Liver (tissue), 9 donors: ENCODE measurements around the gene CDT1. TPM values are rescaled to one million over a fixed set of nuclear protein-coding genes. Genes with fewer than 3 reads are reported as not detected.

Source experiments
- DNase-seq: peaks from one replicate; pipeline ENCODE4 v3.0.0-alpha.2; 2017; ENCODE audit warnings: low spot score
- H3K27ac ChIP-seq, 2 donors: one replicate each; pipeline ENCODE4 v1.7.0; 2013; ENCODE audit warnings: inconsistent platforms in 2 of 2, low read length in 2 of 2, control low read depth in 1 of 2, low read depth in 1 of 2, mild to moderate bottlenecking in 1 of 2
- H3K27me3 ChIP-seq, 4 donors: one replicate each; pipeline versions ENCODE4 v1.6.1 to v1.7.0; 2013; ENCODE audit warnings: low read length in 3 of 4, inconsistent platforms in 1 of 4, mild to moderate bottlenecking in 1 of 4, moderate library complexity in 1 of 4; ENCODE audit not compliant: control insufficient read depth in 4 of 4, insufficient read depth in 4 of 4
- H3K36me3 ChIP-seq, 4 donors: one replicate each; pipeline versions ENCODE4 v1.6.1 to v1.7.0; 2013; ENCODE audit warnings: low read length in 3 of 4, mild to moderate bottlenecking in 3 of 4, low read depth in 1 of 4, moderate library complexity in 1 of 4; ENCODE audit not compliant: control insufficient read depth in 4 of 4, insufficient read depth in 3 of 4
- H3K4me1 ChIP-seq, 4 donors: one replicate each; pipeline versions ENCODE4 v1.6.1 to v1.7.0; 2013; ENCODE audit warnings: low read length in 3 of 4, mild to moderate bottlenecking in 3 of 4, moderate library complexity in 1 of 4; ENCODE audit not compliant: control insufficient read depth in 4 of 4, insufficient read depth in 4 of 4
- H3K4me3 ChIP-seq, 3 donors: one replicate each; pipeline versions ENCODE4 v1.6.1 to v1.7.0; 2013; ENCODE audit warnings: low read length in 3 of 3, control low read depth in 1 of 3, low read depth in 1 of 3, mild to moderate bottlenecking in 1 of 3
- H3K9ac ChIP-seq, 2 donors: one replicate each; pipeline ENCODE4 v1.7.0; 2013; ENCODE audit warnings: low read length in 2 of 2, mild to moderate bottlenecking in 2 of 2, moderate library complexity in 2 of 2, control low read depth in 1 of 2, low read depth in 1 of 2
- H3K9me3 ChIP-seq, 4 donors: one replicate each; pipeline versions ENCODE4 v1.6.1 to v1.7.0; 2013; ENCODE audit warnings: low read length in 3 of 4; ENCODE audit not compliant: control insufficient read depth in 4 of 4
- CTCF ChIP-seq: fragments of 150-350 bp; IDR thresholded peaks from 2 replicates; pipeline ENCODE4 v1.5.1; 2017; ENCODE audit warnings: improper control_type of control experiment, low read depth, low read length; ENCODE audit not compliant: missing input control
- FOXA1 ChIP-seq: IDR thresholded peaks from 2 replicates; pipeline ENCODE4 v1.6.1; 2016; ENCODE audit warnings: antibody characterized with exemption
- FOXA2 ChIP-seq: IDR thresholded peaks from 2 replicates; pipeline ENCODE4 v1.6.1; 2016; ENCODE audit warnings: antibody characterized with exemption
- HNF4A ChIP-seq, 2 donors: conservative IDR thresholded peaks; 2 replicates each; pipeline ENCODE4 v1.6.1; 2016; ENCODE audit warnings: antibody characterized with exemption in 2 of 2, mild to moderate bottlenecking in 2 of 2
- JUND ChIP-seq, 2 donors: IDR thresholded peaks; 2 replicates each; pipeline ENCODE4 v1.6.1; 2016; ENCODE audit warnings: antibody characterized with exemption in 2 of 2
- RAD21 ChIP-seq, 2 donors: IDR thresholded peaks; 2 replicates each; pipeline ENCODE4 v1.6.1; 2016; ENCODE audit warnings: antibody characterized with exemption in 2 of 2, mild to moderate bottlenecking in 2 of 2
- WGBS: extraction: QIAGEN DNeasy Blood & Tissue Kit; methylation state at CpG from one replicate; pipeline ENCODE4 v1.1.7; 2013; 5-methylcytosine and 5-hydroxymethylcytosine counted together
- polyA plus RNA-seq, 2 donors: library from polyadenylated mRNA; stranded (reverse) in 1 of 2; unstranded in 1 of 2; fragments of 200-250 nt in 1 of 2; fragments of >200 nt in 1 of 2; fragmentation: Nextera tagmentation in 1 of 2; extraction: Ambion mirVana in 1 of 2; gene quantifications; one replicate each; pipeline versions ENCODE4 v1.2.1 to v1.2.3, GENCODE V29; 2013 to 2015
- total RNA-seq, 2 donors: library from RNA; depleted of rRNA; stranded (reverse); fragments of >200 nt; gene quantifications; one replicate each; pipeline ENCODE4 v1.2.3, GENCODE V29; 2014
- TF ChIP-seq, protein P1 (sequence below): IDR thresholded peaks from 2 replicates; pipeline ENCODE4 v1.6.1; 2016; ENCODE audit warnings: antibody characterized with exemption, mild to moderate bottlenecking
- donor health status: healthy.
- donor health status: healthy.
- donor health status: healthy.
- donor health status: healthy.
- donor health status: healthy.

Gene CDT1
- total and polyA plus RNA-seq, 4 donors = 0.08 to 37.6 (median 0.93) TPM

DNA sequence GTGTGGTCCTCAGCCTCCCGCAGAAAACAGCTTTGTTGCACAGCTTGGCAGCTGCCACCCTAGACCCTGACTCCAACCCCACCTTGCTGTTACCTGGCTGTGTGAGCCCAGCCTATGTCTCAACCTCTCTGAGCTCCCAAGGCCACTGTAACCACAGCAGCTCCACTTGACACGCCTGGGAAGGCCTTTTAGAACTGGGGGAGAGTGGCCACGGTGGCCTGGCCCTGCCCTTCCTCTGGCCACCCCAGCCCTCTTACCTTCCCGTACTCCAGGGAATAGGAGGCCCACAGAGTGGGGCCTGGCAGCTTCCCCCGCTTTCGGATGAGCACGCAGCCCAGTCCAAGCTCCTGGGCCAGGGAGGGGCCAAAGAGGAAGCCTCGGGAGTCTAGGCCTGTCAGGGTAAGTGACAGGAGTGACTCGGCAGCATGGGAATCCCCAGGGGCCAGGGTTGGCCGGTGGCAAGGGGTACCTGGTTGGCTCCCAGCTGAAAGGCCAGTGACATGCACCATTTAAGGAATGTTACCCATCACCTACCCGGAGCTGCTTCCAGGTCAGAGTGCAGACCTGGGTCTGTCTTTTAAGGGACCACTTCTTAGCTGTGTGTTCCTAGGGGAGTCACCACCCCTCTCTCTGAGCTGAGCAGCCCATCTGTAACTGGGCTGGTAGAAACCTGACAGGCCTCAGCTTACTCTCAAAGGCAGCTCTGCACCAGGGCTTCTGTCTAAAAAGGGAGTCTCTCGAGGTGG lies 6.8 kb downstream of the CDT1 start:
- H3K9me3 ChIP-seq = no peaks in the 10 kb centered on the region
- WGBS = 51% methylated on average over 12 of the region's 12 CpGs
- no peaks in the 10 kb centered on the region for H3K27me3 ChIP-seq
- TF ChIP-seq RAD21 (IDR thresholded peaks at IDR 0.05) (no peak), JUND (IDR thresholded peaks at IDR 0.05) (no peak), FOXA1 (no peak), HNF4A (conservative IDR thresholded peaks at IDR 0.05) (no peak), FOXA2 (no peak), CTCF (no peak)
- TF ChIP-seq, protein P1, sequence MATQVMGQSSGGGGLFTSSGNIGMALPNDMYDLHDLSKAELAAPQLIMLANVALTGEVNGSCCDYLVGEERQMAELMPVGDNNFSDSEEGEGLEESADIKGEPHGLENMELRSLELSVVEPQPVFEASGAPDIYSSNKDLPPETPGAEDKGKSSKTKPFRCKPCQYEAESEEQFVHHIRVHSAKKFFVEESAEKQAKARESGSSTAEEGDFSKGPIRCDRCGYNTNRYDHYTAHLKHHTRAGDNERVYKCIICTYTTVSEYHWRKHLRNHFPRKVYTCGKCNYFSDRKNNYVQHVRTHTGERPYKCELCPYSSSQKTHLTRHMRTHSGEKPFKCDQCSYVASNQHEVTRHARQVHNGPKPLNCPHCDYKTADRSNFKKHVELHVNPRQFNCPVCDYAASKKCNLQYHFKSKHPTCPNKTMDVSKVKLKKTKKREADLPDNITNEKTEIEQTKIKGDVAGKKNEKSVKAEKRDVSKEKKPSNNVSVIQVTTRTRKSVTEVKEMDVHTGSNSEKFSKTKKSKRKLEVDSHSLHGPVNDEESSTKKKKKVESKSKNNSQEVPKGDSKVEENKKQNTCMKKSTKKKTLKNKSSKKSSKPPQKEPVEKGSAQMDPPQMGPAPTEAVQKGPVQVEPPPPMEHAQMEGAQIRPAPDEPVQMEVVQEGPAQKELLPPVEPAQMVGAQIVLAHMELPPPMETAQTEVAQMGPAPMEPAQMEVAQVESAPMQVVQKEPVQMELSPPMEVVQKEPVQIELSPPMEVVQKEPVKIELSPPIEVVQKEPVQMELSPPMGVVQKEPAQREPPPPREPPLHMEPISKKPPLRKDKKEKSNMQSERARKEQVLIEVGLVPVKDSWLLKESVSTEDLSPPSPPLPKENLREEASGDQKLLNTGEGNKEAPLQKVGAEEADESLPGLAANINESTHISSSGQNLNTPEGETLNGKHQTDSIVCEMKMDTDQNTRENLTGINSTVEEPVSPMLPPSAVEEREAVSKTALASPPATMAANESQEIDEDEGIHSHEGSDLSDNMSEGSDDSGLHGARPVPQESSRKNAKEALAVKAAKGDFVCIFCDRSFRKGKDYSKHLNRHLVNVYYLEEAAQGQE = no peak
- peak overlapping the region in 1 of 2 donors; percentile 73 for H3K9ac ChIP-seq
- H3K4me1 ChIP-seq = peaks cover 3 to 24% (median 13%) of the 10 kb centered on the region in 4 donors
- no peak overlapping the region for H3K27ac ChIP-seq
- peak; percentile 39 for DNase-seq
- H3K4me3 ChIP-seq = peak overlapping the region in 1 of 3 donors; percentile 83
- H3K36me3 ChIP-seq = peaks cover 0 to 8% (median 3%) of the 10 kb centered on the region in 4 donors

DNA sequence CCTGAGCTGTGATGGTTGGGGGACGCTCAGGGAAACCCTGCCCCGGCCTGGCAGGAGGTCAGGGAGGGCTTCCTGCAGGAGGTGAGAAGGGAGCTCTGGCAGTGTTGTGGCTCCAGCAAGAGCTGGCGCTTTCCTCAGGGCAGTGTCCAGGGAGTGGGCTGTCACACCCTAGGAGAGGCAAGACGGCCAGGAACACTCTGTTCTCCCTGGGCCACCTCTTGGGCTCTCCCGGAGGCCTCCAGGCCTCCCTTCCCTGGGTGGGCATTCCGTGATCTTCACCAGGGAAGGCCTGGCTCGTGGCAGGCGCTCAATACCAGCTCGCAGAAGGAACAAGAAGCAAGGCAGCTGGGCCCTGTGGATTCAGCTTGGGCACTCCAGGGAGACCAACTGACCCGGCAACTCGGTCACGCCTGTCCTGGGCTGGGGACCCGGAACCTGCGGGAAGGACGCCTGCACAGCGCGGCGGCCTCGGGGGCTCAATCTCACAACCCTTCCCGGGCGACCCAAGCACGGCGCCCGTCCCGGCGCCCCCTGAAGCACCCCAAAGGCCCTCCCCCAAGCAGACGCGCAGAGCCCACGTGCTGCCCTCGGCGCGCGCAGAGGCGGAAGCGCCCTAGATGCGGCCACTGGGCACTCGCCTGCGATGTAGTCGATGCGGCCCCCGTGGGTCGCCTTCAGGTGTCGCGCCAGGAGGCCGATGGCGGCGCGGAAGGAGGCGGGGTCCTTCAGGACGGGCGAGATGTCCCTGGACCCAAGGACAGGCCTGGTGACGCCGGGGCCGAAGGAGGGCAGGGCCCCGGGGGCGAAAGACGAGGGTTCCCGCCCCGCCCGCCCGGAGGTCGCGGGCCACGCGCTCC lies 7.6 kb downstream of the CDT1 start:
- peaks cover 0 to 8% (median 3%) of the 10 kb centered on the region in 4 donors for H3K36me3 ChIP-seq
- H3K4me3 ChIP-seq = peak overlapping the region; percentile 58 to 84 (median 83)
- peak overlapping the region; percentile 73 to 74 for H3K27ac ChIP-seq
- peaks cover 3 to 24% (median 13%) of the 10 kb centered on the region in 4 donors for H3K4me1 ChIP-seq
- WGBS = 3% methylated on average over 65 of the region's 65 CpGs
- H3K9ac ChIP-seq = peak overlapping the region in 1 of 2 donors; percentile 73
- no peaks in the 10 kb centered on the region for H3K9me3 ChIP-seq
- H3K27me3 ChIP-seq = no peaks in the 10 kb centered on the region
- TF ChIP-seq FOXA1 = no peak
- TF ChIP-seq, protein P1 = peak; percentile 17
- DNase-seq = peak; percentile 71
